ENCODE measurements around the gene CCDC85C. TPM values are rescaled to one million over a fixed set of nuclear protein-coding genes. Genes with fewer than 3 reads are reported as not detected.

The CCDC85C gene
- 4.4 and 5.1 TPM in 2 replicates for total RNA-seq
- long read RNA-seq, partial matches to known transcripts = 0 of 4 reads
- long read RNA-seq, other reads (novel, unspliced or antisense) = 4 of 4 reads

DNA sequence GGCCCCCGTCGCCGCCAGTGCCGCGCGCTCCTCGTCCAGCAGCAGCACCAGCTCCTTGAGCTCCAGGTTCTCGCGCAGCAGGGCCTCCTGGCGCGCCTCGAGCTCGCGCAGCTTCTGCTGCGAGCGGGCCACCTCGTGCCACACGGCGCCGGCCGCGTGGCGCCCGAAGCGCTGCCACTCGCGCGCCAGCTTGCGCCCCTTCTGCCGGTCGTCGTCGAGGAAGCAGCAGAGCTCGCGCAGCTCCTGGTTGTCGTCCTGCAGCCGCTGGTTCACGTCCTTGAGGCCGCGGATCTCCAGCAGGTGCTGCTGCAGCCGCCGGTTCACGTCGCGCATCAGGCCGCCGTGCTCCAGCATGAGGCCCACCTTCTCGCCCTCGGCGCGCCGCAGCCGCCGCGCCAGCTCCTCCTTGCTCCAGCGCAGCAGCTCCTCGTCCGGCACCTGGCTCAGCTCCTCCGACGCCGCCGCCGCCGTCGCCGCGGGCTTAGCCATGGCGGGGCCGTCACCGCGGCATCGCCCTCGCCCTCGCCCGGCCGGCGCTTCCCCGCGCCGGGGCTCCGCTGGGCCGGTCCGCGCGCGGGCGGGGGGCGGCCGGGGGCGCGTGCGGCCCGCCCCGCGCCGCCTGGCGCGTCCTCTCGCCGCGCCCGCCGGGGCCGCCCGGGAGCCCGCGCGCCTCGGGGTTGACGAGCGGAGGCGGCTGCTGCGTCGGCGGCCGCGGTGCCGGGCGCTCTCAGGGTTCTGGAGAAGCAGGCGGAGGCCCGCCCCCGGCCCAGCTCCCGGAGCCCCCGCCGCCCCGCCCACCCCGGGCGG, at the start of gene CCDC85C:
Gene CCDC85C, minus strand, starts transcription at position 737 of the 807 bp plus-strand sequence. Its CDS starts 248 bp downstream, at position 489.
- peaks cover 26% of the 10 kb centered on the region for H3K4me1 Mint-ChIP-seq (ENCODE audit: unreplicated experiment)
- H3K27ac Mint-ChIP-seq (ENCODE audit: unreplicated experiment) = peak within 1 kb of the TSS; percentile 86
- no peaks in the 10 kb centered on the region for H3K9me3 Mint-ChIP-seq (ENCODE audit: unreplicated experiment)
- peak within 1 kb of the TSS; percentile 81 for H3K4me3 Mint-ChIP-seq (ENCODE audit: unreplicated experiment)
- TF ChIP-seq, protein P1, sequence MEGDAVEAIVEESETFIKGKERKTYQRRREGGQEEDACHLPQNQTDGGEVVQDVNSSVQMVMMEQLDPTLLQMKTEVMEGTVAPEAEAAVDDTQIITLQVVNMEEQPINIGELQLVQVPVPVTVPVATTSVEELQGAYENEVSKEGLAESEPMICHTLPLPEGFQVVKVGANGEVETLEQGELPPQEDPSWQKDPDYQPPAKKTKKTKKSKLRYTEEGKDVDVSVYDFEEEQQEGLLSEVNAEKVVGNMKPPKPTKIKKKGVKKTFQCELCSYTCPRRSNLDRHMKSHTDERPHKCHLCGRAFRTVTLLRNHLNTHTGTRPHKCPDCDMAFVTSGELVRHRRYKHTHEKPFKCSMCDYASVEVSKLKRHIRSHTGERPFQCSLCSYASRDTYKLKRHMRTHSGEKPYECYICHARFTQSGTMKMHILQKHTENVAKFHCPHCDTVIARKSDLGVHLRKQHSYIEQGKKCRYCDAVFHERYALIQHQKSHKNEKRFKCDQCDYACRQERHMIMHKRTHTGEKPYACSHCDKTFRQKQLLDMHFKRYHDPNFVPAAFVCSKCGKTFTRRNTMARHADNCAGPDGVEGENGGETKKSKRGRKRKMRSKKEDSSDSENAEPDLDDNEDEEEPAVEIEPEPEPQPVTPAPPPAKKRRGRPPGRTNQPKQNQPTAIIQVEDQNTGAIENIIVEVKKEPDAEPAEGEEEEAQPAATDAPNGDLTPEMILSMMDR (IDR thresholded peaks at IDR 0.05) = no peak
- H3K27me3 Mint-ChIP-seq (ENCODE audit: unreplicated experiment) = no peaks in the 10 kb centered on the region
- no peak for DNase-seq (ENCODE audit: extremely low spot score, unreplicated experiment)
- H3K36me3 Mint-ChIP-seq (ENCODE audit: unreplicated experiment) = no peaks in the 10 kb centered on the region

DNA sequence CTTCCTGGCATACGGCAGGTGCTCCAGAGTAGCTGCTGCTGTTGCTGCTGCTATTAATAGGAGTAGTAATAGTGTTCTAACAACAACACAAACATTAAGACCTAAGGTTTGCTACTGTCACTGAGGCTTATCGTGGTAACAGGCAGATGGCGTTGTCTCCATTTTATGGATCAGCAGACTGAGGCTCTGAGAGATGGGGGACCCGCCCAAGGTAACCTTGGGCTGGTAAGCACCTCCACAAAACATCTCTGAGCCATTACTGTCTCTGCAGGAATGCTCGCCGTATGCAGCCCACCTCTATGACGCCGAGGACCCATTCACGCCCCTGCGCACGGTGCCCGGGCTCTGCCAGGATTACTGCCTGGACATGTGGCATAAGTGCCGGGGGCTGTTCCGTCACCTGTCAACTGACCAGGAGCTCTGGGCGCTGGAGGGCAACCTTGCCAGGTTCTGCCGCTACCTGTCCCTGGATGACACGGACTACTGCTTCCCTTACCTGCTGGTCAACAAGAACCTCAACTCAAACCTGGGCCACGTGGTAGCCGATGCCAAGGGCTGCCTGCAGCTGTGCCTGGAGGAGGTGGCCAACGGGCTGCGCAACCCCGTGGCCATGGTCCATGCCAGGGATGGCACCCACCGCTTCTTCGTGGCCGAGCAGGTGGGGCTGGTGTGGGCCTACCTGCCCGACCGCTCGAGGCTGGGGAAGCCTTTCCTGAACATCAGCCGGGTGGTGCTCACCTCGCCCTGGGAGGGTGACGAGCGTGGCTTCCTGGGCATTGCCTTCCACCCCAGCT, 48.1 kb upstream of the CCDC85C start:
- Mint-ChIP-seq H3K9me3 (ENCODE audit: unreplicated experiment) (no peaks in the 10 kb centered on the region), H3K4me1 (ENCODE audit: unreplicated experiment) (peaks cover 1% of the 10 kb centered on the region), H3K27me3 (ENCODE audit: unreplicated experiment) (no peaks in the 10 kb centered on the region), H3K27ac (ENCODE audit: unreplicated experiment) (no peak overlapping the region), H3K4me3 (ENCODE audit: unreplicated experiment) (no peak overlapping the region), H3K36me3 (ENCODE audit: unreplicated experiment) (no peaks in the 10 kb centered on the region)
- peak; percentile 84 for DNase-seq (ENCODE audit: extremely low spot score, unreplicated experiment)
- TF ChIP-seq, protein P1 (IDR thresholded peaks at IDR 0.05) = no peak

DNA sequence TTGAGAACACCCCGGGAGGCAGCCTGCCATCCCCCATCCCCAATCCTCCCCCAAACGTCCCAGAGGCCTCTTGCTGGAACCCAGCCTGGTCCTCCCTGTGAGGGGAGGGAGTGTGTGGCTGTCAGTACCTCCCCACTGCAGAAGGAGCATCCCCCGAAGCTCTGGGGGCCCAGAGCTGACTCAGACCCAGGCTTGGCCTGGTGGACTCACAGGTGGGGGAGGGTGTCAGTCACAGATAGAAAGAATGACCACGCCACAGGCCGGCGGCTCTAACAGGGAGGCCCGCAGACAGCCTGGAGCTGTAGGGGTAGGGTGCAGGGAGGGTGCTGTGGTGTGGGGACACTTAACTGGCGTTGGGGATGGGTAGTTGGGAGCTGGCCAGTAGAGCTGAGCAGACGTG, 46.2 kb upstream of the CCDC85C start:
- Mint-ChIP-seq H3K4me3 (ENCODE audit: unreplicated experiment) (no peak overlapping the region), H3K9me3 (ENCODE audit: unreplicated experiment) (no peaks in the 10 kb centered on the region), H3K4me1 (ENCODE audit: unreplicated experiment) (peaks cover 5% of the 10 kb centered on the region), H3K27ac (ENCODE audit: unreplicated experiment) (no peak overlapping the region), H3K27me3 (ENCODE audit: unreplicated experiment) (no peaks in the 10 kb centered on the region), H3K36me3 (ENCODE audit: unreplicated experiment) (no peaks in the 10 kb centered on the region)
- TF ChIP-seq, protein P1 (IDR thresholded peaks at IDR 0.05) = no peak
- no peak for DNase-seq (ENCODE audit: extremely low spot score, unreplicated experiment)

DNA sequence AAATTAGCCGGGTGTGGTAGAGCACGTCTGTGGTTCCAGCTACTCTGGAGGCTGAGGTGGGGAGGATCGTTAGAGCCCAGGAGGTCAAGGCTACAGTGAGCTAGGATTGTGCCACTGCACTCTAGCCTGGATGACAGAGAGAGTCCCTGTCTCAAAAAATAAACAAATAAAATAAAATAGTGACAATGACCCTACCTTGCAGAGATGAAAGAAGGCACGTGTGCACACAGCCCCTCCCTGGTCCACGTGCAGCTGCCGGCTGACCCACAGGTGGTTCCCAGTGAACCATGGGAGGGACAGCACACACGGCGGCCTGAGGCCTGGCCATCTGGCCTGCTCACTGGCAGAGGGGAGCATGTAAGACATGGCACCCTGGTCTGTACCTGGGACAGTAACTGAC, 45.6 kb upstream of the CCDC85C start:
- TF ChIP-seq, protein P1 (IDR thresholded peaks at IDR 0.05) = no peak
- no peaks in the 10 kb centered on the region for H3K27me3 Mint-ChIP-seq (ENCODE audit: unreplicated experiment)
- H3K27ac Mint-ChIP-seq (ENCODE audit: unreplicated experiment) = no peak overlapping the region
- no peaks in the 10 kb centered on the region for H3K9me3 Mint-ChIP-seq (ENCODE audit: unreplicated experiment)
- H3K4me1 Mint-ChIP-seq (ENCODE audit: unreplicated experiment) = peaks cover 5% of the 10 kb centered on the region
- DNase-seq (ENCODE audit: extremely low spot score, unreplicated experiment) = no peak
- no peaks in the 10 kb centered on the region for H3K36me3 Mint-ChIP-seq (ENCODE audit: unreplicated experiment)
- no peak overlapping the region for H3K4me3 Mint-ChIP-seq (ENCODE audit: unreplicated experiment)

DNA sequence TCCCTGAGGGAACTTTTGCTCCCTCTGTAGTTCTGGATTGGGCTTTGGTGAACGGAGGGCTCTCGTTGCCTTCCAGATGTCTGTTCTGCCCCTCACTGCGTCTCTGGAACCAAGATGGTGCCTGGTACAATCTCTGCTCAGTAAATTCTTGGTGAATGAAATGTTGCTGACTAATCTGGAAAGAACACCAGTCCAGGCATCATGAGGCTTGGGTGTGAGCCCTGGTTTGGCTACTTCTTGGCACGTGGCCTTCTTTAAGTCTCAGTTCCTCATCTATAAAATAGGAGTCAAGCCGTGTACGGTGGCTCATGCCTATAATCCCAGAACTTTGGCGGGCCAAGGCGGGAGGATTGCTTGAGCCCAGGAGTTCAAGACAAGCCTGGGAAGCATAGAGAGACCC, 45.2 kb upstream of the CCDC85C start:
- no peak overlapping the region for H3K27ac Mint-ChIP-seq (ENCODE audit: unreplicated experiment)
- H3K27me3 Mint-ChIP-seq (ENCODE audit: unreplicated experiment) = no peaks in the 10 kb centered on the region
- TF ChIP-seq, protein P1 (IDR thresholded peaks at IDR 0.05) = no peak
- H3K4me1 Mint-ChIP-seq (ENCODE audit: unreplicated experiment) = peaks cover 3% of the 10 kb centered on the region
- DNase-seq (ENCODE audit: extremely low spot score, unreplicated experiment) = no peak
- no peaks in the 10 kb centered on the region for H3K36me3 Mint-ChIP-seq (ENCODE audit: unreplicated experiment)
- H3K9me3 Mint-ChIP-seq (ENCODE audit: unreplicated experiment) = no peaks in the 10 kb centered on the region
- no peak overlapping the region for H3K4me3 Mint-ChIP-seq (ENCODE audit: unreplicated experiment)
